SKM-1 treated with dmso at 0.1 percent for 144 hours (cell line): ENCODE results near the gene KIF1B.
"Not testable (repeated sequence)": the region's sequence is repeated elsewhere in the genome, so short reads cannot be mapped to it uniquely, and the experiment has no call there.

Experiments used
- DNase-seq: peaks from one replicate; lab custom pipeline; 2025; ENCODE audit not compliant: unreplicated experiment; lab: John Stamatoyannopoulos, UW

Gene KIF1B

GRCh38 chr1:10236405-10237156 lies 26.2 kb downstream of the KIF1B start:
- no peak for DNase-seq

GRCh38 chr1:10237157-10237539 lies 26.8 kb downstream of the KIF1B start:
- no peak for DNase-seq

- DNase-seq = no peak
These were observed 31.8 kb downstream of the KIF1B start for GRCh38 chr1:10242135-10242534.

GRCh38 chr1:10242811-10243210 lies 32.4 kb downstream of the KIF1B start:
- no peak for DNase-seq

DNA sequence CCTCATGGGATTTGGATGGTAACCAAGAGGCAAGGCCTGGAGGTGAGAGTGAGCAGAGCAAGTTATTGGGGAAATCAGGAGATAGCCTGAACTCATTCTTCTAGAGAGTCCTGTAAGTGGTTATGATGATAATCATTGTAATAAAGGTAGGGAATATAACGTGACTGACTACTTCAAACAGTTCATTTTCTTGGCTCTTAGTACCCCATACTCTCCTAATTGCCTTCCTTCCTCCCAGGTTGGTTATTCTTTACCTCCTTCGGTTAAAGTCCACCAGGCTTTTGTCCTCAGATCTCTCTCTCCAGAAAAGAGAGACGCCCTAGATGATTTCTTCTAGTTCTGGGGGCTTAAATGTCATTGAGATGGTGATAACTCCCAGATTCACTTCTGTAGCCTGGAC lies 35.3 kb downstream of the KIF1B start:
- no peak for DNase-seq

GRCh38 chr1:10249808-10250457 lies 39.6 kb downstream of the KIF1B start:
- no peak for DNase-seq

DNA sequence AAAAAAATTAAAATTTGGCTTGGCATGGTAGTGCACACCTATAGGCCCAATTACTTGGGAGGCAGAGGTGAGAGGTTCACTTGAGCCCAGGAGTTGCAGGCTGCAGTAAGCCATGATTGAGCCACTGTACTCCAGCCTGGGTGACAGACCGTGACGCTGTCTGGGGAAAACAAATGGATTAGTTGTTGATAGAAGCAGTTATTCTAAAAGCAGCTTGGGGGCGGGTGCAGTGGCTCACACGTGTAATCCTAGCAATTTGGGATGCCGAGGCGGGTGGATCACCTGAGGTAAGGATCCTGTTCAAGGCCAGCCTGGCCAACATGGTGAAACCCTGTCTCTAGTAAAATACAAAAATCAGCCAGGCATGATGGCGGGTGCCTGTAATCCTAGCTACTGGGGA lies 40.3 kb downstream of the KIF1B start:
- no peak for DNase-seq

- DNase-seq = not testable (repeated sequence)
These were observed 41.1 kb downstream of the KIF1B start for GRCh38 chr1:10251325-10252108.

DNA sequence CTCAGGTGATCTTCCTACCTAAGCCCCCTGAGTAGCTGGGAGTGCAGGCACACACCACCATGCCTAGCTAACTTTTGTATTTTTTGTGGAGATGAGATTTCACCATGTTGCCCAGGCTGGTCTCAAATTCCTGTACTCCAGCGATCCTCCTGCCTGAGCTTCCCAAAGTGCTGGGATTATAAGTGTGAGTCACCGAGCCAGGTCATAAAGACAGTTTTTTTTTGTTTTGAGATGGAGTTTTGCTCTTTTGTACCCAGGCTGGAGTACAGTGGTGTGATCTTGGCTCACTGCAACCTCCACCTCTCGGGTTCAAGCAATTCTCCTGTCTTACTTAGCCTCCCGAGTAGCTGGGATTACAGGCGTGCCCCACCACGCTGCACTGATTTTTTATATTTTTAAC lies 42.1 kb downstream of the KIF1B start:
- DNase-seq = no peak

- DNase-seq = no peak
These were observed 42.8 kb downstream of the KIF1B start for GRCh38 chr1:10253149-10253548.

GRCh38 chr1:10253755-10254154 lies 43.4 kb downstream of the KIF1B start:
- DNase-seq = no peak

DNA sequence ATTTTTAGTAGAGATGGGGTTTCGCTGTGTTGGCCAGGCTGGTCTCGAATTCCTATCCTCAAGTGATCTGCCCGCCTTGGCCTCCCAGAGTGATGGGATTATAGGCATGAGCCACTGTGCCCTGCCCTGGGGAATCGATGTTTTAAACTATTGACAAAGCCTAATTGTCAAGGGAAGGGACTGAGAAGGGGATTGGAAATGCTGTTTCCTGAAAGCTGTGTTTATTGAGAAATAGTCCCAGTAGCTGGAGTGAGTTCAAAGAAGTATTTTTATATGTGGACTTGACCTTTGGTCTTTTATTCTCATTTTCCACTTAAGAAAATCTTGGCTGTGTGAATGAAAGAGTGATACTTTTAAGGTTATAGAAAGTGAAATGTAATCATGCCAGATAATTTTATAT lies 47.5 kb downstream of the KIF1B start:
- no peak for DNase-seq

DNA sequence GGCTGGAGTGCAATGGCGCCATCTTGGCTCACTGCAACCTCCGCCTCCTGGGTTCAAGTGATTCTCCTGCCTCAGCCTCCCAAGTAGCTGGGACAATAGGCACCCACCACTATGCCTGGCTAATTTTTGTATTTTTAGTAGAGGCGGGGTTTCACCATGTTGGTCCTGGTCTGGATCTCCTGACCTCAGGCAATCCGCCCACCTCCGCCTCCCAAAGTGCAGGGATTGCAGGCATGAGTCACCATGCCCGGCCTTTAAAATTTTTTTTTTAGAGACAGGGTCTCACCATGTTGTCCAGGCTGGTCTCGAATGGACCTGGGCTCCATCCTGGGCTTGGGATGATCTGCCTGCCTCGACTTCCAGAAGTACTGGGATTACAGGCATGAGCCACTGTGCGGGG lies 49.2 kb downstream of the KIF1B start:
- DNase-seq = not testable (repeated sequence)

GRCh38 chr1:10263450-10264082 lies 53.2 kb downstream of the KIF1B start:
- DNase-seq = no peak

GRCh38 chr1:10265027-10265426 lies 54.7 kb downstream of the KIF1B start:
- DNase-seq = no peak

GRCh38 chr1:10265900-10266299 lies 55.5 kb downstream of the KIF1B start:
- DNase-seq = no peak

GRCh38 chr1:10267319-10267718 lies 56.9 kb downstream of the KIF1B start:
- DNase-seq = no peak

DNA sequence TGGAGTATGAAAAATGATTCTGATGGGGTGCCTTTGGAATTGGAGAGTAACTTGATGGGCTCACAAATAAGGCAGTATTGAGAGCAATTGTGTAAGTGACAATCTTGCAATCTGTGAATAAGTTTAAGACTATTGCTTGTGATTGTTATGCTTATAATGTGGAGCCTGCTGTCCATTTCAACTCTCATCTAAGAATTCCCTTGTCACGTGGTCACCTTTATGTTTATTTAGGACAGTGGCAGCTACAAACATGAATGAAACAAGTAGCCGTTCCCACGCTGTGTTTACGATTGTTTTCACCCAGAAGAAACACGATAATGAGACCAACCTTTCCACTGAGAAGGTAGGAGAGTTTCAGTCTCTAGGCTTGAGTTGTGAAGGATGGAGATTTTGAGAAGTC lies 57.6 kb downstream of the KIF1B start:
- no peak for DNase-seq

DNA sequence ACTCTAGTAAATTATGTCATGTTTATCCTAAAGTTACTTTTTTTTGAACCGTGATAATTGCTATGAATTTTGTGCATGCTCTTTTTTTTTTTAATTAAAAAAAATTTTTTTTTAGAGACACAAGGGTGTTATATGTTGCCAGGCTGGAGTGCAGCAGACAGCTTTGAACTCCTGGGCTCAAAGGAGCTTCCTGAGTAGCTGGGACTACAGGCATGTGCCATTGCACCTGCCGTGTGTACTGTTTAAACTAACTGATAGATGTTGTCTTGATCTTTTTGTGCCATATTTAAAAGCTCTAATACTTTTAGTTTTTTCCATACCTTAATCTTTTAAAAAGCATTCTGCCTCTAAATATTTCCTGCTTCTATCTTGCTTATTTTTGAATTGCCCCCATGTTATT lies 60.7 kb downstream of the KIF1B start:
- DNase-seq = no peak

GRCh38 chr1:10271869-10272268 lies 61.5 kb downstream of the KIF1B start:
- no peak for DNase-seq

DNA sequence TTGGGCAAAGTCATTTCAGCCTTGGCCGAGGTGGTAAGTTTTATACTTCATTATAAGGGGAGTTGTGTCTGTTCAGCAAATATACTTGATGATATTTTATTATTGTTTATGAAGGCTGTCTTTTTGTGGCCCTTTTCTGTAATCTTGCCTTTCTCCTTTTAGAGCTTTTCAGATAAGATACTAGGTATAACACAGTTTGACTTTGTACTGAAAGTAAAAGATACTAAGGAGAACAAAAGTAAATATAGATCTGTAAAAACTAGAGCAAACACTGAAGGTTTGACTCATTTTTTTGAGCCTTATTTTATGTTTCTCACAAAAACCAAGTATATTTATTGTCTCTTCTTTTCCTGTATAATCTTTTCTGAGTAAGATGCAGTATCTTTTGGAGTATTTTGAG lies 61.9 kb downstream of the KIF1B start:
- no peak for DNase-seq

- no peak for DNase-seq
These were observed 68.5 kb downstream of the KIF1B start for GRCh38 chr1:10278880-10279279.
